Measurements from ENCODE around the gene ZNF518A. TPM values are rescaled to one million over a fixed set of nuclear protein-coding genes. Genes with fewer than 3 reads are reported as not detected.

The ZNF518A gene
- total and polyA plus RNA-seq, 2 of the 8 experiments (the other 6 are each of a cell fraction or from before 2014, with no cell fraction given): 6.6 to 34.8 TPM

- FAIRE-seq (no peak), DNase-seq (ENCODE audit: low read depth in 1 of 2, low spot score in 2 of 2) (no peak)
- no peak overlapping the region for H2BK5ac ChIP-seq (ENCODE audit: low read depth, low read length)
- H4K5ac ChIP-seq (ENCODE audit: insufficient read length, low read depth, low read length): no peak overlapping the region
- 87% methylated on average over 1 of the region's 1 CpG; no CpG with 5 or more reads in 1 of the 2 experiments for WGBS, 2 experiments (ENCODE audit: extremely low coverage in 1 of 2, insufficient coverage in 1 of 2, insufficient read length in 1 of 2, insufficient replicate concordance in 2 of 2, low coverage in 1 of 2, low lambda C conversion rate in 2 of 2, missing lambda C conversion rate in 1 of 2)
- no peaks in the 10 kb centered on the region for H3K79me1 ChIP-seq (ENCODE audit: low read depth, low read length)
- no peak overlapping the region for H3K14ac ChIP-seq (ENCODE audit: insufficient read length)
- ChIA-PET CTCF (ENCODE audit: partially characterized antibody) (no interaction called here), POLR2A (ENCODE audit: partially characterized antibody) (no interaction called here)
- no peak overlapping the region for H3K4me2 ChIP-seq (ENCODE audit: insufficient read depth in 1 of 2, low read depth in 2 of 2, low read length in 2 of 2)
- H3K36me3 ChIP-seq (ENCODE audit: control insufficient read depth in 2 of 4, insufficient read depth in 4 of 4, low read length in 3 of 4): no peaks in the 10 kb centered on the region
- H3K4ac ChIP-seq (replicated peaks; ENCODE audit: insufficient read length, low read depth, low read length): no peak overlapping the region
- H3K4me1 ChIP-seq (replicated peaks in 1 of 4; ENCODE audit: control insufficient read depth in 3 of 4, insufficient read depth in 4 of 4, low read length in 3 of 4): no peaks in the 10 kb centered on the region
- no peaks in the 10 kb centered on the region for H3K23me2 ChIP-seq (ENCODE audit: low read depth, low read length)
- H3K23ac ChIP-seq (ENCODE audit: insufficient read length): no peak overlapping the region
- no peak overlapping the region for H2BK120ac ChIP-seq (replicated peaks; ENCODE audit: low read depth, low read length)
- H3K18ac ChIP-seq (ENCODE audit: extremely low read depth, low read length): no peak overlapping the region
- H2AK5ac ChIP-seq (ENCODE audit: low read depth, low read length): no peak overlapping the region
- H3K4me3 ChIP-seq (ENCODE audit: extremely low read depth in 1 of 4, insufficient read depth in 2 of 4, low read depth in 3 of 4, low read length in 4 of 4): no peak overlapping the region
- H3K27me3 ChIP-seq (replicated peaks in 1 of 4; ENCODE audit: control insufficient read depth in 3 of 4, extremely low read depth in 1 of 4, insufficient read depth in 3 of 4, low read length in 3 of 4): no peaks in the 10 kb centered on the region
- H4K91ac ChIP-seq (replicated peaks; ENCODE audit: insufficient read length, low read length): no peak overlapping the region
- no peak overlapping the region for H4K8ac ChIP-seq (ENCODE audit: extremely low read depth, insufficient read depth, low read length)
- H2AFZ ChIP-seq (ENCODE audit: low read length): no peak overlapping the region
- H4K20me1 ChIP-seq (replicated peaks in 1 of 2; ENCODE audit: control insufficient read depth in 1 of 2, insufficient read depth in 2 of 2, low read length in 2 of 2): no peaks in the 10 kb centered on the region
- no peak overlapping the region for H3K56ac ChIP-seq (replicated peaks; ENCODE audit: insufficient read length, low read depth, low read length)
- no peak overlapping the region for H3K27ac ChIP-seq (ENCODE audit: low read depth, low read length)
- no peaks in the 10 kb centered on the region for H3K79me2 ChIP-seq (ENCODE audit: control insufficient read depth in 1 of 2, insufficient read depth in 2 of 2, low read length in 2 of 2)
- H2BK12ac ChIP-seq (ENCODE audit: low read depth, low read length): no peak overlapping the region
- H2BK20ac ChIP-seq (ENCODE audit: low read length): no peak overlapping the region
- no peak overlapping the region for H2BK15ac ChIP-seq (ENCODE audit: low read length)
- peaks cover 8 to 9% of the 10 kb centered on the region in 2 experiments for H3K9me3 ChIP-seq (ENCODE audit: insufficient read depth in 2 of 2, low read depth in 1 of 2, low read length in 1 of 2)
- H3K9ac ChIP-seq (replicated peaks in 1 of 4; ENCODE audit: extremely low read depth in 1 of 4, low read depth in 3 of 4, low read length in 3 of 4): no peak overlapping the region
- TF ChIP-seq SRF (IDR thresholded peaks at IDR 0.05; ENCODE audit: low read depth, low read length) (no peak), EGR1 (IDR thresholded peaks at IDR 0.05; ENCODE audit: borderline replicate concordance, low read depth, low read length) (no peak), RAD21 (IDR thresholded peaks at IDR 0.05 in 1 of 2, conservative IDR thresholded peaks at IDR 0.05 in 1 of 2; ENCODE audit: low read depth in 2 of 2, low read length in 2 of 2) (no peak), SP4 (IDR thresholded peaks at IDR 0.05; ENCODE audit: low read length) (no peak), CHD2 (IDR thresholded peaks at IDR 0.05; ENCODE audit: low read length) (no peak)
These were observed 42.6 kb downstream of the ZNF518A start for GRCh38 chr10:96172666-96173065.

All from H1 (cell line).